Measurements from ENCODE around the gene UGT1A7.

DNA sequence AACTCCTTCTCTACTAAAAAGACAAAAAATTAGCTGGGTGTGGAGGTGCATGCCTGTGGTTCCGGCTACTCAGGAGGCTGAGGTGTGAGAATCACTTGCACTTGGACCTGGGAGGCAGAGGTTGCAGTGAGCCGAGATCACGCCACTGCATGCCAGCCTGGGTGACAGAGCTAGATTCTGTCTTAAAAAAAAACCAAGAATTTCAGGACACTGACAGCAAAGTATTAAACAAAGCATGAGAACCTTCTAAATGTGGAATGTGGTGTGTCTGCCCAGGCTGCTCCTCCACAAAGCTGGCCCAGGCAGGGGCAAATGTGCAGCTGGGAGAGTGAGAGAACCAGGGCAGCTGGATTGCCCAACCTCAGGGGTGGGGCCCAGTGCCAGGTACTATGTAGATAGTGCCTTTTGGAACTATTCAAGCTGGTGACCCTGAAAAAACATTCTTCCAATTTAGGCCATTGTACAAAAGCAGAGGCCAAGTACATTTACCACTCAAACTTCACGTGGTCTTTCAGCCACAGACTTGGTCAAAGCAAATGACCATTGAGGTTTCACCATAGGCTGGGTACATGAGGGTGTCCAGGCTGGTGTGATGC is 24.3 kb downstream of the UGT1A7 start:
- no peak for TF ChIP-seq POLR2A (IDR thresholded peaks at IDR 0.05)
- no peak for TF ChIP-seq POLR2AphosphoS5 (IDR thresholded peaks at IDR 0.05)
